ENCODE data around the gene VTA1.

The VTA1 gene

GRCh38 chr6:142255785-142256184 lies 108.7 kb downstream of the VTA1 start:
- Histone ChIP-seq H3K36me3 (ENCODE audit: insufficient read depth) (no peaks in the 10 kb centered on the region), H3K79me2 (ENCODE audit: insufficient read depth, low read depth) (no peaks in the 10 kb centered on the region), H3K27me3 (ENCODE audit: insufficient read depth, low read depth) (no peaks in the 10 kb centered on the region), H3K4me2 (no peak overlapping the region), H3K9ac (no peak overlapping the region), H4K20me1 (ENCODE audit: insufficient read depth) (no peaks in the 10 kb centered on the region), H3K4me3 (IDR thresholded peaks at IDR 0.05; ENCODE audit: insufficient read depth, low read depth, low read length) (no peak overlapping the region), H3K4me1 (ENCODE audit: low read depth, poor library complexity, severe bottlenecking) (no peaks in the 10 kb centered on the region), H2AFZ (ENCODE audit: low read depth) (no peak overlapping the region), H3K27ac (no peak overlapping the region)
- no peak for TF ChIP-seq CTCF (conservative IDR thresholded peaks at IDR 0.05; ENCODE audit: low read depth, low read length)

GRCh38 chr6:142258305-142258704 lies 111.2 kb downstream of the VTA1 start:
- TF ChIP-seq CTCF (conservative IDR thresholded peaks at IDR 0.05; ENCODE audit: low read depth, low read length), result no peak
- no peaks in the 10 kb centered on the region for H3K36me3 ChIP-seq (ENCODE audit: insufficient read depth)
- H3K4me2 ChIP-seq, result no peak overlapping the region
- H2AFZ ChIP-seq (ENCODE audit: low read depth), result no peak overlapping the region
- H3K4me3 ChIP-seq (IDR thresholded peaks at IDR 0.05; ENCODE audit: insufficient read depth, low read depth, low read length), result no peak overlapping the region
- H3K27ac ChIP-seq, result no peak overlapping the region
- H3K79me2 ChIP-seq (ENCODE audit: insufficient read depth, low read depth), result no peaks in the 10 kb centered on the region
- H3K9ac ChIP-seq, result no peak overlapping the region
- no peaks in the 10 kb centered on the region for H3K4me1 ChIP-seq (ENCODE audit: low read depth, poor library complexity, severe bottlenecking)
- no peaks in the 10 kb centered on the region for H4K20me1 ChIP-seq (ENCODE audit: insufficient read depth)
- H3K27me3 ChIP-seq (ENCODE audit: insufficient read depth, low read depth), result no peaks in the 10 kb centered on the region

GRCh38 chr6:142258757-142259156 lies 111.7 kb downstream of the VTA1 start:
- no peaks in the 10 kb centered on the region for H3K27me3 ChIP-seq (ENCODE audit: insufficient read depth, low read depth)
- H3K4me2 ChIP-seq, result no peak overlapping the region
- H3K27ac ChIP-seq, result no peak overlapping the region
- no peaks in the 10 kb centered on the region for H4K20me1 ChIP-seq (ENCODE audit: insufficient read depth)
- no peak overlapping the region for H2AFZ ChIP-seq (ENCODE audit: low read depth)
- no peaks in the 10 kb centered on the region for H3K79me2 ChIP-seq (ENCODE audit: insufficient read depth, low read depth)
- no peak overlapping the region for H3K9ac ChIP-seq
- no peak overlapping the region for H3K4me3 ChIP-seq (IDR thresholded peaks at IDR 0.05; ENCODE audit: insufficient read depth, low read depth, low read length)
- H3K4me1 ChIP-seq (ENCODE audit: low read depth, poor library complexity, severe bottlenecking), result no peaks in the 10 kb centered on the region
- H3K36me3 ChIP-seq (ENCODE audit: insufficient read depth), result no peaks in the 10 kb centered on the region
- no peak for TF ChIP-seq CTCF (conservative IDR thresholded peaks at IDR 0.05; ENCODE audit: low read depth, low read length)

- H3K36me3 ChIP-seq (ENCODE audit: insufficient read depth), result no peaks in the 10 kb centered on the region
- H3K27ac ChIP-seq, result no peak overlapping the region
- no peaks in the 10 kb centered on the region for H3K79me2 ChIP-seq (ENCODE audit: insufficient read depth, low read depth)
- H3K27me3 ChIP-seq (ENCODE audit: insufficient read depth, low read depth), result no peaks in the 10 kb centered on the region
- no peaks in the 10 kb centered on the region for H3K4me1 ChIP-seq (ENCODE audit: low read depth, poor library complexity, severe bottlenecking)
- TF ChIP-seq CTCF (conservative IDR thresholded peaks at IDR 0.05; ENCODE audit: low read depth, low read length), result no peak
- H3K4me2 ChIP-seq, result no peak overlapping the region
- H3K9ac ChIP-seq, result no peak overlapping the region
- no peaks in the 10 kb centered on the region for H4K20me1 ChIP-seq (ENCODE audit: insufficient read depth)
- no peak overlapping the region for H2AFZ ChIP-seq (ENCODE audit: low read depth)
- H3K4me3 ChIP-seq (IDR thresholded peaks at IDR 0.05; ENCODE audit: insufficient read depth, low read depth, low read length), result no peak overlapping the region
Observed at GRCh38 chr6:142260748-142261147, 113.7 kb downstream of the VTA1 start.

GRCh38 chr6:142262231-142262630 lies 115.2 kb downstream of the VTA1 start:
- Histone ChIP-seq H3K27ac (no peak overlapping the region), H3K4me3 (IDR thresholded peaks at IDR 0.05; ENCODE audit: insufficient read depth, low read depth, low read length) (no peak overlapping the region), H3K27me3 (ENCODE audit: insufficient read depth, low read depth) (no peaks in the 10 kb centered on the region), H3K9ac (no peak overlapping the region), H3K36me3 (ENCODE audit: insufficient read depth) (no peaks in the 10 kb centered on the region), H4K20me1 (ENCODE audit: insufficient read depth) (no peaks in the 10 kb centered on the region), H3K4me1 (ENCODE audit: low read depth, poor library complexity, severe bottlenecking) (no peaks in the 10 kb centered on the region), H3K79me2 (ENCODE audit: insufficient read depth, low read depth) (no peaks in the 10 kb centered on the region), H3K4me2 (no peak overlapping the region), H2AFZ (ENCODE audit: low read depth) (no peak overlapping the region)
- TF ChIP-seq CTCF (conservative IDR thresholded peaks at IDR 0.05; ENCODE audit: low read depth, low read length), result no peak
